Mucosa of gallbladder (tissue), 1 donor: ENCODE measurements around the gene ARMC8. TPM values are rescaled to one million over a fixed set of nuclear protein-coding genes. Genes with fewer than 3 reads are reported as not detected.
"Not testable (repeated sequence)": the region's sequence is repeated elsewhere in the genome, so short reads cannot be mapped to it uniquely, and the experiment has no call there.

Experiments used
- DNase-seq: peaks from one replicate; pipeline ENCODE4 v3.0.0-alpha.2; 2020; ENCODE audit warnings: low spot score
- total RNA-seq: library from RNA; stranded (reverse); gene quantifications from one replicate; pipeline ENCODE4 v1.2.1, GENCODE V29; 2021
- donor health status: DM: no; HTN: no; CAD: no.

The ARMC8 gene, protein sequence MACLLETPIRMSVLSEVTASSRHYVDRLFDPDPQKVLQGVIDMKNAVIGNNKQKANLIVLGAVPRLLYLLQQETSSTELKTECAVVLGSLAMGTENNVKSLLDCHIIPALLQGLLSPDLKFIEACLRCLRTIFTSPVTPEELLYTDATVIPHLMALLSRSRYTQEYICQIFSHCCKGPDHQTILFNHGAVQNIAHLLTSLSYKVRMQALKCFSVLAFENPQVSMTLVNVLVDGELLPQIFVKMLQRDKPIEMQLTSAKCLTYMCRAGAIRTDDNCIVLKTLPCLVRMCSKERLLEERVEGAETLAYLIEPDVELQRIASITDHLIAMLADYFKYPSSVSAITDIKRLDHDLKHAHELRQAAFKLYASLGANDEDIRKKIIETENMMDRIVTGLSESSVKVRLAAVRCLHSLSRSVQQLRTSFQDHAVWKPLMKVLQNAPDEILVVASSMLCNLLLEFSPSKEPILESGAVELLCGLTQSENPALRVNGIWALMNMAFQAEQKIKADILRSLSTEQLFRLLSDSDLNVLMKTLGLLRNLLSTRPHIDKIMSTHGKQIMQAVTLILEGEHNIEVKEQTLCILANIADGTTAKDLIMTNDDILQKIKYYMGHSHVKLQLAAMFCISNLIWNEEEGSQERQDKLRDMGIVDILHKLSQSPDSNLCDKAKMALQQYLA
- 40.8 TPM for total RNA-seq

DNA sequence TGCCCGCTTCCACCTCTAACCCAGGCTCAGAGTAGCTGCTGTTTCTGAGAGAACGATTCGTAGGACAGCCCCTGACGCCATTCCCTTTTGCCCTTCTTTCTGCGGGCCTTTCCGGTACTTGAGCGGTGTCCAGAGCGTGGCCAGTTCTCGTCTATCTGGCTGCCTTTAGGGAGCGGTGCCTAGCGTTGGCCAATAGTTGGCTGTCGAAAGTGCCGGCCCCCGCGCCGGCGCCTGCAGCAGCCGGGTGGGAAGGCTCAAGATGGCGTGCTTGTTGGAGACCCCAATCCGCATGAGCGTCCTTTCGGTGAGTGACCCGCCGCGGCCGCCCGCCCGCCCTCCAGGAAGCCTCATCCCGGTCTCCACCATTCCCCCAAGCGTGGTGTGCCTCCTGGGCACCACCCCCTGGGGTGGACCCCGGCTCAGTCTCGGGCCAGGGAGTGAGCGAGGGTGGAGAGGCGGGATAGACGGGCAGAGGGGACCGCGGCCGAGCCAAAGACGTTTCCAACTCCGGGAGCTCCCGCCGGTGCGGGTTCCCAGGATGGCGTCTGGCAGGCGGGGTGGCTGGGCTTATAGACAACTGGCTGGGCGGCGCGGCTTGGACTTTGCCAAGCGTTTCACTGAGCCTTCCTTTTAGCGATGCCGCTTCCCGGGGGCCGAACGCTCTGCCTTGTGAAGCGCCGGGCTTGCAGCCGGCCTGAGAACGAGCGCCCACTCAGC, at the start of gene ARMC8:
TSS of gene ARMC8 (plus strand) at position 6 of the 717 bp plus-strand sequence. CDS start at position 260, 254 bp downstream.
- DNase-seq: peak; percentile 24

DNA sequence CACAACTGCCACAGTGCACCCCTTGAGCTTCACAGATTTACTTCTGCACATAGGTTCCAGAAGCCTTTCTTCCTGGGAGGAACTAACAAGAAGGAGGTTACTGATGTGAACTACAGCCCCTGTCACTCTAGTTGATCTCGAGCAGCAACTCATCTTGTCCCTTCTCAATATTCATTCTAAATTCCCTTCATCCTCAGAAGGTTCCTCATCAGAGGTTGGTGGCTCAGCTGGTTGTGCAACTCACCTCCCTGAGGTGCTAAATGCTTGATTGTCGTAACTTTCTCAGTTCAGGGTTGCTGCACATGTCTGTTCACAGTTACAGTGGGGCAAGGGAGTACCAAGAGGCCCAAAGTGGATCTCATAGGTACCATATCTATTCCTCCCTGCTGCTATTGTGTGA, 49.2 kb upstream of the ARMC8 start:
- no peak for DNase-seq

- no peak for DNase-seq
These were observed 47.4 kb upstream of the ARMC8 start for GRCh38 chr3:138139691-138140090.

DNA sequence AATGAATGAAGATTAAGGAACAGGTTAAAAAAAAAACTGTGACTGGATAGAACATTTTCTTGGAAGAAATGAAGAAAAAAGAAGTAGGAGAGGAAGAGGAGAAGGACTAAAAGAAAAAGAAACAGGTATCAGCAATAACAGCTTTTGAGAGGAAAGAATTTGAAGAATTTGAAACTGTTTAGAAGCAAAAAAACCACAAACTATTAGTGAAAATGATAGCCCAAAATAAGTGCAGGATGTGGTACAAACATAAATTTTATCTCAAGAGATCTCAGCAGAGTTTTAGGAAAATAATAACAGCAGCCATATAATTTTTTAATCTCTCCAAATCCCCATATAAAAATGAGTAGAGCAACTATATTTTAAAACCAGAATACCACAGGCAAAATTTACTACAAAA, 46.2 kb upstream of the ARMC8 start:
- DNase-seq: no peak

DNA sequence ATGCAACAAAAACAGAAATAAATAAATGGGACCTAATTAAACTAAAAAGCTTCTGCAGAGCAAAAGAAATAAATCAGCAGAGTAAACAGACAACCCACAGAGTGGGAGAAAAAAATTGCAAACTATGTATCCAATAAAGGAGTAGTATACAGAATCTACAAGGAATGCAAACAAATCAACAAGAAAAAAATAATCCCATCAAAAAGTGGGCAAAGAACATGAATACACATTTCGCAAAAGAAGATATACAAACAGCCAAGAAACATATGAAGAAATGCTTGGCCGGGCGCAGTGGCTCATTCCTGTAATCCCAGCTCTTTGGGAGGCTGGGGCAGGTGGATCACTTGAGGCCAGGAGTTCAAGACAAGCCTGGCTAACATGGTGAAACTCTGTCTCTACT, 44.9 kb upstream of the ARMC8 start:
- DNase-seq: not testable (repeated sequence)

- no peak for DNase-seq
These were observed 38.6 kb upstream of the ARMC8 start for GRCh38 chr3:138148503-138148902.

DNA sequence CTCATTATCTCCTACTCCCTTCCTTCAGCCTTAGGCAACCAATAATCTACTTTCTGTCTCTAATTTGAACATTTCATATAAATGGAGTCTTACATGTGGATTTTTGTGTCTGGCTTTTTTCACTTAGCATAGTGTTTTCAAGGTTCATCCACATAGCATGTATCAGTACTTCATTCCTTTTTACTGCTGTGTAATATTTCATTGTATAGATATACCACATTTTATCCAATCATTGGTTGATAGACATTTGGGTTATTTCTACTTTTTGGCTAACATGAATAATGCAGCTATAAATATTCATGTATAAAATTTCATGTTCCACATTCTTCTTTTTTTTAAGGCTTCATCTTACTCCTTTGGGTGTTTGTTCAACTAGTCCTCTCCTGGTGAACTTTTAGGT, 32.6 kb upstream of the ARMC8 start:
- no peak for DNase-seq

DNA sequence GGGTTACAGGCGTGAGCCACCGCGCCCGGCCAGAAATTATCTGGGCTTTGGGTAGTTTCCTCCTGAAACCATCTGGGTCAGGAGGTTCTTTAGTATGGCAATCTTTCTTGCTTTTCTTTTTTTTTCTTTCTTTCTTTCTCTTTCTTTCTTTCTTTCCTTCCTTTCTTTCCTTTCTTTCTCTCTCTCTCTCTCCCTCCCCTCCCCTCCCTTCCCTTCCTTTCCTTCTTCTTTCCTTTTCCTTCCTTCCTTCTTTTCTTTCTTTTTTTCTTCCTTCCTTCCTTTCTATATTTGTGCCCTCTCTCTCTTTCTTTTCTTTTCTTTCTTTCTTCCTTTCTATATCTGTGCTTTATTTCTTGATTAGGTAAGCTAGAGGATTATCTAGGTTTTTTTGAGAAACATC, 29.4 kb upstream of the ARMC8 start:
- no peak for DNase-seq

GRCh38 chr3:138165061-138165460, 22.0 kb upstream of the ARMC8 start:
- no peak for DNase-seq

DNA sequence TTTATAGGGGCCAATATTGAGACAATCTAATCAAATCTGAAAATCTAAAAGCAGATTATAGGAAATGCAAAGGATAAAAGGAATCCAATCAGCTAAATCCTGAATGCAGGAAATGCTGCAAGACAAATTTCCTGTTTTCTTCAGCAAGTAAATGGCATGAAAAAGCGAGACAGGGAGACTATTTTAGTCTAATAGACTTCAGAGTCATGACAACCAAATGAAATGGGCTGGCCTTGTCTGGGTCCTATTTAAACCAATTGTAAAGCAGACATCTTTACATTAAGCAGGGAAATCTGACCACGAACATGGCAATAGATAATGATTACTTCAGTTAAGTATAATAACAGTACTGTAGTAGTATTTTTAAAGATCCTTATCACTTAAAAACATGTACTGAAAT, 14.5 kb upstream of the ARMC8 start:
- no peak for DNase-seq

DNA sequence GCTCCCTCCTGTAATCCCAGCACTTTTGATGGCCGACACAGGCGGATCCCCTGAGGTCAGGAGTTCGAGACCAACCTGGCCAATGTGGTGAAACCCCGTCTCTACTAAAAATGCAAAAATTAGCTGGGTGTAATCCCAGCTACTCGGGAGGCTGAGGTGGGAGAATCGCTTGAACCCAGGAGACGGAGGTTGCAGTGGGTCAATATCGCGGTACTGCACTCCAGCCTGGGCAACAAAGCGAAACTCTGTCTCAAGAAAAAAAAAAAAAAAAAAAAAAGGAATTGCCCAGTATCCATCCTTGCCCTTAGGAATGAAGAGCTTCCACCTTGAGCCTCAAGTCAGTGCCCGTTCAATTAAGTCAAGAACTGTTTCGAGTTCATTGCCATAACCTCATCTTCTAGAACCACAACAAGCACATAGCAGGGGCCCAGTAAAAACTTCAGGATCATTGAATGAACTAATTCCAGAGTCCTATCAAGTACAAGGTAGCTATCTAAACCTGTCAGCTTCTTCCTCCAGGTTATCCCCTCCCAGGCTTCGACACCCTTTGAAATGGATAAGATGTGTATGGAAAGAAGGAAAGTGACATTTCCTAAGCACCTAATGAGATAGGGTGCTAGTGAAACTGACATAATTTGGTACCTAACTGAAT, 13.2 kb upstream of the ARMC8 start:
- DNase-seq: no peak

DNA sequence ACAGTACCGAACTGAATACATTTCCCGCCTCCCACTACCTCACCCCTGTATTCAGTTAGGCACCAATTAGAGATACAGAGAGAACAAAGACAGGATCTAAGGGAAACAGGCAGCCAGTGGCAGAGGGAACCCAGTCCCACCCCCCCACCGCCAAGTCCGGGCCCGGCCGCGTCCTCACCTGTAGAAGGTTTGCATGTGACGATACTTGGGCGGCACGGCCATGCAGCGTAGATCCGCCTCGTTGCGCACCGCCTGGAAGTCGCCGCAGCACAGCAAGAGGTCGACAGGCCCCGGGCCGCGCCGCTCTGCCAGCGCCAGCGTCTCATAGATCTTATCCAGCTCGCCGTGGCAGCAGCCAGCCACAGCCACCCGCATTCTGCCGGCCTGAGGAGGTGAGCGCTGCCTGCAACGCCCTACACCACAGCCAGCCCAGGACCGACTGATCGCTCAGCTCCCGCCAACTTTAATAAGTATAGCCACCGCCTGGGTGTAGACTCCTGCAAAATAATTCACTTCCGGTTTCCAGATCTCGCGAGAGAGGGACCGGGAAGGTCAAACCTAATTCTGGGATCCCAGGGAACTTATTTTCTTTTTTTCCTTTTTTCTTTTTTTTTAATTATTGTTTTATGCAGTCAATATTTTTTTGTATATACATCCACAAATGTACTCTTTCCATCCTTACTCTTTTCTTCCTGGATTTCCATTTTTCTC, 12.5 kb upstream of the ARMC8 start, which contains the start of gene DBR1:
TSS of gene DBR1 (minus strand) at position 501 of the 711 bp plus-strand sequence. CDS start at position 375, 126 bp downstream.
- peak; percentile 90 for DNase-seq

DNA sequence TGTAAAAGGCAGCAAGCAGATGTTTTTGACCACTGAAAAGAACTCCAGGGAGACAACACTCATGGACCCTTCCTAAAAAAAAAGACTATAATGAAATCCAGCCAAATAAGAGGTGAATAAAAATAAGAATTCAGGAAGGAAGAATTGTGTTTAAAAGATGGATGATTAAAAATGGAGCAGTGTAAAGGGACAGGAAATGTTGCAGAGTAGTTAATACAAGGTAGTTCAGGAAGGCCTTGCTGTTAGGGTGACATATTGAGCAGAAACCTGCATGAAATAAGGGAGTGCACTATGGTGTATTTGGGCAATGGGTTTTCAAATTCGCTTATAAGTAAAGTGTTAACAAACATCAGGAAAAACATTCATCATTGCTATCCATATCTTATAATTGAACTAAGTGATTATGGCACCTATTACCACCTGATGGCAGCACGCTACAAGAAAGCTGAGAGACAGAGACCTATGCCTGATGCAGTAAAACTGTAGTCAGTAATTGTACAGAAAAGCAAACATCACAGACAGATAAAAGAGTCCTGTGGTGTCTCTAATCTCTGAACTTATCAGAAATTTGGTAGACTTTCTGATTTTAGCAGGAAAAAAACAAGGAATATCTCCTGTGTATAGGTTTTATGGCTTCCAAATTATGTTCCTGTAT, 6.6 kb upstream of the ARMC8 start:
- DNase-seq: peak; percentile 23

- no peak for DNase-seq
These were observed 2.1 kb upstream of the ARMC8 start for GRCh38 chr3:138184994-138185393.

GRCh38 chr3:138186221-138186620, 880 bp upstream of the ARMC8 start:
- no peak for DNase-seq

- DNase-seq: peak; percentile 92
These were observed 252 bp upstream of the ARMC8 start for GRCh38 chr3:138186803-138187295.

DNA sequence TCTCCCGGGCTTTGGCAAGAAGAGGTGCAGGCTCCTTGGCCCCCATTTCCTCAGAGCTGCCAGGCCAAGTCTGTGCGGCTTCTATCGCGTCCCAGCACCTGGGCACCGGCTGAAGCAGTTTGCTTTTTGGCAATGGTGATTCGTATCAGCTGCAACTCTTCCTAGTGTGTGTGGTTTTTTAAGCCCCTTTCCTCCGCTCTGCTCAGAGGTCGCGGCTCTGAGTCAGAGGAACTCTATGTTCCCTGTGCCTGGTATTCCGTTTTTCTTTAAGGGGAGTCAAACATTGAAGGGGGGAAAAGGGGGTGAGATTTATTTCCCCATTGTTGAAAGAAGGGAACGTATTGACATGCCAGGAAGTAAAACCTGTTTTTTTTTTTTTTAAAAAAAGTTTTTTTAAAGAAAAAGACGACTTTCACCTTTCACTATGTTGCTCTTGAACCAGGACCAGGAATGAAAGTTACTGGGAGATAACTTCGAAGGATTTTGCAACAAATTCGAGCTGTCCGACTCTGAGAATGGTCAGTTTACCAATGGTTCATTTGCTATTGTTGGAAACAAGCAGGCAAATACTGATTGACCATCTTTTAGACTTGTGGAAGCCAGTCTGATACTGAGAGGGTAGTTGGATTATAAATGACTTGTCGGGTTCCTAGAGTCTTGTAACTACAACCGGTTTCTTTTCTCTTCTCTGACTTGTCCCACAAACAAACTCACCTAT, 1.1 kb downstream of the ARMC8 start:
- no peak for DNase-seq

- DNase-seq: no peak
These were observed 8.4 kb downstream of the ARMC8 start for GRCh38 chr3:138195481-138195880.

DNA sequence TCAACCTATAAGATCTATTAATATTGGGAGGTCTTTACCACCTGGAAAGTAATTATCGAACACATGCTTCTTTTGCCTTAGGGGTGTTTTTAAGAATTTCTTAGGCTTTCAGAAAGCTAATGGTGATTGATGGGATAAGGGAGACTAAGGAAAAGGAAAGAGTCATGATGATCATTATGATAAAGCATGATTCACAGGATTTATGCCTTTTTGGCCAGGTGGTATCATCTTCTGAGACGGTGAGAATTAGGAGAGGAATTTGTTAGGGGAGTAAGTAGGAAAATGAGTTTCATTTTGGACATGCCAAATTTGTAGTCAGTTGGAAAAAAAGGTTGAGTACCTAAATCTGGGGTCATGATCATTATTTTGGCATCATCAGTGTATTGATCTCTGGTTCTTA, 8.9 kb downstream of the ARMC8 start:
- DNase-seq: no peak

GRCh38 chr3:138197058-138197457, 10.0 kb downstream of the ARMC8 start:
- DNase-seq: peak; percentile 33
